Measurements from ENCODE around the gene TCEA3. TPM values are rescaled to one million over a fixed set of nuclear protein-coding genes. Genes with fewer than 3 reads are reported as not detected.

Gene TCEA3
- total and polyA plus RNA-seq, 2 of the 4 experiments (the other 2 are of a cell fraction) = 3.0 to 6.3 TPM

- Histone ChIP-seq H2AFZ (replicated peaks; ENCODE audit: low read length, poor library complexity) (no peak overlapping the region), H2BK20ac (ENCODE audit: low read depth, low read length) (no peak overlapping the region), H3K9ac (ENCODE audit: low read depth, low read length) (no peak overlapping the region), H3K36me3 (ENCODE audit: control insufficient read depth, insufficient read depth, low read length) (no peaks in the 10 kb centered on the region), H3K27ac (ENCODE audit: insufficient read depth, low read length) (no peak overlapping the region), H4K8ac (ENCODE audit: low read depth in 2 of 2, low read length in 2 of 2) (no peak overlapping the region), H3K4me2 (ENCODE audit: low read depth, low read length) (no peak overlapping the region), H3K18ac (ENCODE audit: low read depth, low read length) (no peak overlapping the region), H2BK15ac (ENCODE audit: low read depth, low read length) (no peak overlapping the region), H3K23ac (ENCODE audit: low read depth, low read length) (no peak overlapping the region), H3K27me3 (ENCODE audit: control insufficient read depth, insufficient read depth, low read length) (no peaks in the 10 kb centered on the region), H3K9me1 (ENCODE audit: insufficient read depth, low read length) (peaks cover 19% of the 10 kb centered on the region), H4K5ac (ENCODE audit: low read depth, low read length) (no peak overlapping the region), H2BK5ac (ENCODE audit: low read depth, low read length, poor library complexity, severe bottlenecking) (no peak overlapping the region), H2AK9ac (replicated peaks; ENCODE audit: low read depth, low read length, poor library complexity) (no peak overlapping the region), H4K91ac (ENCODE audit: insufficient read depth, low read depth, low read length) (no peak overlapping the region), H2BK120ac (ENCODE audit: low read depth, low read length) (no peak overlapping the region), H3K14ac (replicated peaks; ENCODE audit: low read depth, low read length) (no peak overlapping the region), H3K79me1 (ENCODE audit: low read depth in 1 of 2, low read length in 2 of 2) (peaks cover 4 to 66% of the 10 kb centered on the region in 2 experiments), H2AK5ac (ENCODE audit: low read depth, low read length) (no peak overlapping the region), H4K20me1 (ENCODE audit: insufficient read depth, low read length) (peaks cover 38% of the 10 kb centered on the region), H3K4me1 (ENCODE audit: control insufficient read depth, insufficient read depth, low read length) (peaks cover 18% of the 10 kb centered on the region), H3K4ac (ENCODE audit: low read depth, low read length) (no peak overlapping the region), H3K9me3 (ENCODE audit: control insufficient read depth, insufficient read depth, low read length) (no peaks in the 10 kb centered on the region), H3K56ac (ENCODE audit: extremely low read depth, insufficient read depth, low read length) (no peak overlapping the region), H3K4me3 (ENCODE audit: insufficient read depth, low read depth, low read length) (no peak overlapping the region)
- ChIA-PET CTCF (no interaction called here), POLR2A (ENCODE audit: unreplicated experiment) (interaction anchor here (0.5 kb wide), 1 partner anchor 60 kb away, joined by 3 read pairs; no protein-coding TSS in a partner anchor)
- BruUV-seq (replicated peaks) = no TSS peak
- TF ChIP-seq, protein P1, sequence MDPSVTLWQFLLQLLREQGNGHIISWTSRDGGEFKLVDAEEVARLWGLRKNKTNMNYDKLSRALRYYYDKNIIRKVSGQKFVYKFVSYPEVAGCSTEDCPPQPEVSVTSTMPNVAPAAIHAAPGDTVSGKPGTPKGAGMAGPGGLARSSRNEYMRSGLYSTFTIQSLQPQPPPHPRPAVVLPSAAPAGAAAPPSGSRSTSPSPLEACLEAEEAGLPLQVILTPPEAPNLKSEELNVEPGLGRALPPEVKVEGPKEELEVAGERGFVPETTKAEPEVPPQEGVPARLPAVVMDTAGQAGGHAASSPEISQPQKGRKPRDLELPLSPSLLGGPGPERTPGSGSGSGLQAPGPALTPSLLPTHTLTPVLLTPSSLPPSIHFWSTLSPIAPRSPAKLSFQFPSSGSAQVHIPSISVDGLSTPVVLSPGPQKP (IDR thresholded peaks at IDR 0.05; ENCODE audit: borderline replicate concordance, low read depth, low read length) = no peak
- TF ChIP-seq, protein P2, sequence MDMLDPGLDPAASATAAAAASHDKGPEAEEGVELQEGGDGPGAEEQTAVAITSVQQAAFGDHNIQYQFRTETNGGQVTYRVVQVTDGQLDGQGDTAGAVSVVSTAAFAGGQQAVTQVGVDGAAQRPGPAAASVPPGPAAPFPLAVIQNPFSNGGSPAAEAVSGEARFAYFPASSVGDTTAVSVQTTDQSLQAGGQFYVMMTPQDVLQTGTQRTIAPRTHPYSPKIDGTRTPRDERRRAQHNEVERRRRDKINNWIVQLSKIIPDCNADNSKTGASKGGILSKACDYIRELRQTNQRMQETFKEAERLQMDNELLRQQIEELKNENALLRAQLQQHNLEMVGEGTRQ (IDR thresholded peaks at IDR 0.05; ENCODE audit: low read depth, low read length) = no peak
- TF ChIP-seq CEBPB (IDR thresholded peaks at IDR 0.05; ENCODE audit: low read depth, low read length) (no peak), MAZ (IDR thresholded peaks at IDR 0.05; ENCODE audit: borderline replicate concordance, low read depth, low read length) (no peak), CHD1 (IDR thresholded peaks at IDR 0.05; ENCODE audit: low read depth, low read length) (no peak), RFX5 (IDR thresholded peaks at IDR 0.05; ENCODE audit: low read depth, low read length) (no peak), FOS (IDR thresholded peaks at IDR 0.05; ENCODE audit: low read depth, low read length) (no peak), SMC3 (IDR thresholded peaks at IDR 0.05; ENCODE audit: low read depth, low read length) (no peak), RCOR1 (IDR thresholded peaks at IDR 0.05; ENCODE audit: insufficient replicate concordance, low read length) (no peak), NFE2L2 (IDR thresholded peaks at IDR 0.05; ENCODE audit: low read depth, low read length) (no peak), POLR2A (IDR thresholded peaks at IDR 0.05; ENCODE audit: low read depth, low read length) (no peak), MXI1 (IDR thresholded peaks at IDR 0.05; ENCODE audit: borderline replicate concordance, low read depth, low read length) (no peak), MAFK (IDR thresholded peaks at IDR 0.05; ENCODE audit: low read depth, low read length) (no peak), CTCF (conservative IDR thresholded peaks at IDR 0.05; ENCODE audit: low read depth, low read length) (no peak), BHLHE40 (IDR thresholded peaks at IDR 0.05; ENCODE audit: low read depth, low read length) (no peak), RAD21 (IDR thresholded peaks at IDR 0.05; ENCODE audit: low read length) (no peak)
- DNase-seq (no peak), ATAC-seq (ENCODE audit: low read depth) (no peak)
- intact Hi-C loops (cut with micrococcal nuclease) (no loop called here), in situ Hi-C loops (cut with MboI; ENCODE audit: low sequenced_read_pairs) (no loop called here), dilution Hi-C loops (cut with HindIII; ENCODE audit: low sequenced_read_pairs, unreplicated experiment) (no loop called here)
- WGBS, 2 experiments (ENCODE audit: extremely low coverage in 2 of 2, insufficient read length in 1 of 2) = no CpG with 5 or more reads among the region's 4 CpGs
Measured at GRCh38 chr1:23471473-23472075, 47.0 kb upstream of the TCEA3 start.

Data from IMR-90 (cell line).